ENCODE results near the gene SLC35A4.
A peak's percentile ranks its signal among the peaks of the same experiment; 100 is the strongest.

The SLC35A4 gene

GRCh38 chr5:140555747-140556312 lies 8.8 kb upstream of the SLC35A4 start:
- Mint-ChIP-seq H3K4me1 (peaks cover 35% of the 10 kb centered on the region), H3K36me3 (ENCODE audit: low read depth) (peaks cover 28% of the 10 kb centered on the region), H3K9me3 (no peaks in the 10 kb centered on the region), H3K4me3 (peak overlapping the region; percentile 93), H3K27ac (no peak overlapping the region), H3K27me3 (ENCODE audit: low read depth, poor library complexity) (no peaks in the 10 kb centered on the region)
- no peak for TF ChIP-seq CTCF (IDR thresholded peaks at IDR 0.05)
- DNase-seq = no peak

DNA sequence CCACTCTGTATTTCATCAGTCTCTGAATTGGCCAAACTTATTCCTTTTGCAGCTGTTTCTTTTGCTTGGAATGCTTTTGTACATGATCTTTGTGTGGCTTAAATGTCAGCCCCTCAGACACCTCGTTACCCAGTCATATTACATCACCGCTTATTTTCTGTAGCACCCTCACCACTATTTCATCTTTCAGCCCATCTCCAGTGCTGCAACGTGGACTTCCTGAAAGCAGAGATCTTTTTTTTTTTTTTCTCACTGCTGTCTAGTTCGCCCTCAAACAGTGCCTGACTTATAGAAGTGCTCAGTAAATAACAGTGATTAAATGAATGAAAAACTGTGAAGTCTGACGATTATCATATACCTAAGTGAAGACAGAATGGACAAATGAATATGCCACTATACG lies 8.2 kb upstream of the SLC35A4 start:
- DNase-seq = no peak
- Mint-ChIP-seq H3K9me3 (no peaks in the 10 kb centered on the region), H3K36me3 (ENCODE audit: low read depth) (peaks cover 24% of the 10 kb centered on the region), H3K4me1 (peaks cover 35% of the 10 kb centered on the region), H3K27me3 (ENCODE audit: low read depth, poor library complexity) (no peaks in the 10 kb centered on the region), H3K4me3 (peak overlapping the region; percentile 93), H3K27ac (peak overlapping the region; percentile 3)
- no peak for TF ChIP-seq CTCF (IDR thresholded peaks at IDR 0.05)

- peak; percentile 93 for DNase-seq
- Mint-ChIP-seq H3K4me3 (peak within 1 kb of the TSS; percentile 93), H3K36me3 (ENCODE audit: low read depth) (peaks cover 21% of the 10 kb centered on the region), H3K27ac (peak within 1 kb of the TSS; percentile 91), H3K9me3 (no peaks in the 10 kb centered on the region), H3K27me3 (ENCODE audit: low read depth, poor library complexity) (no peaks in the 10 kb centered on the region), H3K4me1 (peaks cover 35% of the 10 kb centered on the region)
- TF ChIP-seq CTCF (IDR thresholded peaks at IDR 0.05) = no peak
Measured at GRCh38 chr5:140557136-140557805, 7.4 kb upstream of the SLC35A4 start, which contains the start of gene SRA1. Gene SRA1 (minus strand): TSS chr5:140557473. CDS start chr5:140557452, 21 bp downstream.

- no peak for DNase-seq
- peak overlapping the region; percentile 93 for H3K4me3 Mint-ChIP-seq
- peaks cover 39% of the 10 kb centered on the region for H3K4me1 Mint-ChIP-seq
- peaks cover 18% of the 10 kb centered on the region for H3K36me3 Mint-ChIP-seq (ENCODE audit: low read depth)
- peak overlapping the region; percentile 91 for H3K27ac Mint-ChIP-seq
- no peak for TF ChIP-seq CTCF (IDR thresholded peaks at IDR 0.05)
- no peaks in the 10 kb centered on the region for H3K27me3 Mint-ChIP-seq (ENCODE audit: low read depth, poor library complexity)
- H3K9me3 Mint-ChIP-seq = no peaks in the 10 kb centered on the region
Measured at GRCh38 chr5:140557965-140558364, 6.7 kb upstream of the SLC35A4 start.

DNA sequence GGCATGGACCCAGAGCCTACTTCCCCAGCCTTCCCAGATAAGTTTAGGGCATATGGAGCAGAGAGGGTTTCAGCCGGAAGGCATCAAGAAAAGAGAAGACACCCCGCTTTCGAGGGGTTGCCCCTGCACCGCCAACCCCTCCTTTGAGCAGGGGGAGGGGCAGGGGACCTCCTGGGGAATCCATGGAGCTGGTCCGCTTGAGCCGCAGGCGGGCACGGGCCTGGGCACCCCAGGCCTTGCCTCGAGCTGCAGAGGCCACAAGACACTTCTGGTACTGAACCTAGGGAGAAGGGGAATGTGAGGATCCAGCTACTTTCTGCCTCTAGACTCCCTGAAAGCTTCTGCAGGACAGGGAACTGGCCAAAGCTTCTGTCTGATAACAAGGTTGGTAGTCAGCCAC lies 6.1 kb upstream of the SLC35A4 start:
- H3K4me3 Mint-ChIP-seq = no peak overlapping the region

More for the DNA sequence above, 6.1 kb upstream of the SLC35A4 start:
- no peak overlapping the region for H3K27ac Mint-ChIP-seq
- no peaks in the 10 kb centered on the region for H3K9me3 Mint-ChIP-seq
- no peaks in the 10 kb centered on the region for H3K27me3 Mint-ChIP-seq (ENCODE audit: low read depth, poor library complexity)
- TF ChIP-seq CTCF (IDR thresholded peaks at IDR 0.05) = no peak
- DNase-seq = no peak
- H3K4me1 Mint-ChIP-seq = peaks cover 43% of the 10 kb centered on the region
- peaks cover 13% of the 10 kb centered on the region for H3K36me3 Mint-ChIP-seq (ENCODE audit: low read depth)

Data from nephron progenitor cell (in vitro differentiated cells).